ENCODE measurements around the gene INAVA. TPM values are rescaled to one million over a fixed set of nuclear protein-coding genes. Genes with fewer than 3 reads are reported as not detected.
A peak's percentile ranks its signal among the peaks of the same experiment; 100 is the strongest.

The INAVA gene
- total and polyA plus RNA-seq, 2 donors (not counting 1 experiment from before 2014, with no cell fraction given), result 0.06 to 0.34 TPM

DNA sequence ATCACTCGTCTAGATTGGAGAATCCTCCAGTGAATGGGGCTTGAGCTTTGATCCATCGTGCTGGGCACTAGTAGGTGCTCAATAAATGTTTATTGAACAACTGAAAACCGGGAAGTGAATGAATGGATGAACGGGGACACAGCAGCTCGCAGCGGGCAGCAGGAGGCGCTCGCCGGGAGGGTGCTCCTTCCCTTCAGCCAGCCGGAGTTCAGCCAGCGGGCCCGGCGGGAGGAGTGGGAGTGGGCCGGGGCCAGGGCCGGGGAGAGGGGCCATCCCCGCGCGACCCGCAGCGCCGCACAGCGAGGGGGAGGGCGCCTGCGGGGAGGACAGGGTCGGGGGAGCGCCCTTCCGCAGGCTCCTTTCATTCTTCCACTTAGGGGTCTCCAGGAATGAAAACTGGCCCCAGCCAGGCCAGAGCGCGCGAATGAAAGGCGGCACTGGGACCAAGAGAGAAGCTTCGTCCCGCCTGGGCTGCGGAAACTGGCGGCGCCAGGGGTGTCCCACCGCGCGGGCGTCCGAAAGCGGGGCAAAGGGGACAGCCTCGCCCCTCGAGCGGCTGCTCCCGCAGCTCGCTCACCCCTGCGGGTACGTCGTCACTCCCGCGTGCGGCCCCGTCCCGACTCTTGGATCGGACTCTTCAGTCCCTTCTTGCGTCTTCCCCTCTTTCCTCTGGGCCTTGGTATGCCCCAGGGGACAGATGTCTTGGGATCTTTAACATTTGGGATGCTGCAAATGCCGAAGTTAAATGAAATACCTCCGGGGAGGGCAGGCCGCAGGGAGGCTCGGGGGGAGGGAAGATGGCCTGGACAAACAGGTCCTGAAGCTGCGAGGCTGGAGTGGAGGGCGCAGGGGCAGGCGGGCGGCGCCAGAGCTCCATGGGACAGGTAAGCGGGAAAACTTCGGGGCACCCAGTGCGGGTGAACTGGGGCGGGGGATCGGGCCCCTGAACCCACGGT is 3.6 kb upstream of the INAVA start:
- no peaks in the 10 kb centered on the region for H3K9me3 ChIP-seq (ENCODE audit: control extremely low read depth in 1 of 3, control insufficient read depth in 2 of 3, insufficient read depth in 1 of 3, low read length in 2 of 3)
- CTCF ChIA-PET, result interaction anchor here (1.1 to 2.8 kb wide), 3 partner anchors 24 to 269 kb away, joined by 4 to 9 read pairs (median 4); no protein-coding TSS in a partner anchor
- TF ChIP-seq, protein P1, sequence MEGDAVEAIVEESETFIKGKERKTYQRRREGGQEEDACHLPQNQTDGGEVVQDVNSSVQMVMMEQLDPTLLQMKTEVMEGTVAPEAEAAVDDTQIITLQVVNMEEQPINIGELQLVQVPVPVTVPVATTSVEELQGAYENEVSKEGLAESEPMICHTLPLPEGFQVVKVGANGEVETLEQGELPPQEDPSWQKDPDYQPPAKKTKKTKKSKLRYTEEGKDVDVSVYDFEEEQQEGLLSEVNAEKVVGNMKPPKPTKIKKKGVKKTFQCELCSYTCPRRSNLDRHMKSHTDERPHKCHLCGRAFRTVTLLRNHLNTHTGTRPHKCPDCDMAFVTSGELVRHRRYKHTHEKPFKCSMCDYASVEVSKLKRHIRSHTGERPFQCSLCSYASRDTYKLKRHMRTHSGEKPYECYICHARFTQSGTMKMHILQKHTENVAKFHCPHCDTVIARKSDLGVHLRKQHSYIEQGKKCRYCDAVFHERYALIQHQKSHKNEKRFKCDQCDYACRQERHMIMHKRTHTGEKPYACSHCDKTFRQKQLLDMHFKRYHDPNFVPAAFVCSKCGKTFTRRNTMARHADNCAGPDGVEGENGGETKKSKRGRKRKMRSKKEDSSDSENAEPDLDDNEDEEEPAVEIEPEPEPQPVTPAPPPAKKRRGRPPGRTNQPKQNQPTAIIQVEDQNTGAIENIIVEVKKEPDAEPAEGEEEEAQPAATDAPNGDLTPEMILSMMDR (IDR thresholded peaks at IDR 0.05), result peak; percentile 35
- no peak for TF ChIP-seq EZH2 (IDR thresholded peaks at IDR 0.05; ENCODE audit: borderline replicate concordance, insufficient read depth, low read depth, low read length, poor library complexity, severe bottlenecking)
- POLR2A ChIA-PET, result interaction anchor here (1.2 kb wide), 2 partner anchors 17 to 22 kb away, joined by 3 to 4 read pairs; no protein-coding TSS in a partner anchor
- no peak overlapping the region for H3K27ac ChIP-seq (ENCODE audit: low read length in 2 of 2)
- no peaks in the 10 kb centered on the region for H3K36me3 ChIP-seq (replicated peaks in 1 of 2; ENCODE audit: control extremely low read depth in 1 of 2, control insufficient read depth in 1 of 2, extremely low read depth in 1 of 2, insufficient read depth in 2 of 2, low read length in 1 of 2)
- H2AFZ ChIP-seq (ENCODE audit: insufficient read depth, low read depth, low read length, poor library complexity, severe bottlenecking), result peak overlapping the region; percentile 72
- intact Hi-C loops (cut with micrococcal nuclease), result no loop called here
- peak overlapping the region; percentile 83 for H3K4me3 Mint-ChIP-seq
- peaks cover 54% of the 10 kb centered on the region for H3K4me1 Mint-ChIP-seq
- ATAC-seq (ENCODE audit: low read depth), result no peak
- peaks cover 19% of the 10 kb centered on the region for H3K27me3 Mint-ChIP-seq
- H3K27me3 ChIP-seq (replicated peaks in 1 of 4; ENCODE audit: control extremely low read depth in 1 of 4, control insufficient read depth in 3 of 4, insufficient read depth in 4 of 4, low read length in 3 of 4), result peaks cover 0 to 40% (median 16%) of the 10 kb centered on the region in 4 experiments
- H3K4me2 ChIP-seq (replicated peaks; ENCODE audit: low read depth, low read length, poor library complexity, severe bottlenecking), result peak overlapping the region; percentile 79
- H3K4me1 ChIP-seq (ENCODE audit: control insufficient read depth in 2 of 2, insufficient read depth in 2 of 2, low read length in 2 of 2), result peaks cover 47 to 61% of the 10 kb centered on the region in 2 donors
- peak overlapping the region; percentile 63 for H3K9ac ChIP-seq (ENCODE audit: low read length)
- no peaks in the 10 kb centered on the region for H3K79me2 ChIP-seq (ENCODE audit: control insufficient read depth, insufficient read depth, low read length)
- H3K4me3 ChIP-seq (ENCODE audit: control extremely low read depth in 1 of 5, extremely low read depth in 1 of 5, insufficient read depth in 1 of 5, low read depth in 2 of 5, low read length in 4 of 5), result peak overlapping the region; percentile 25 to 55 (median 48)
- H3K27ac Mint-ChIP-seq, result peak overlapping the region; percentile 2
- no peaks in the 10 kb centered on the region for H4K20me1 ChIP-seq (ENCODE audit: control insufficient read depth, insufficient read depth, low read length, poor library complexity, severe bottlenecking)
- no peaks in the 10 kb centered on the region for H3K9me3 Mint-ChIP-seq (ENCODE audit: insufficient read depth)
- peak; percentile 55 for DNase-seq
- 3% methylated on average over 64 of the region's 72 CpGs for WGBS (ENCODE audit: insufficient coverage)
